ENCODE measurements around the gene GUCY1A2.

DNA sequence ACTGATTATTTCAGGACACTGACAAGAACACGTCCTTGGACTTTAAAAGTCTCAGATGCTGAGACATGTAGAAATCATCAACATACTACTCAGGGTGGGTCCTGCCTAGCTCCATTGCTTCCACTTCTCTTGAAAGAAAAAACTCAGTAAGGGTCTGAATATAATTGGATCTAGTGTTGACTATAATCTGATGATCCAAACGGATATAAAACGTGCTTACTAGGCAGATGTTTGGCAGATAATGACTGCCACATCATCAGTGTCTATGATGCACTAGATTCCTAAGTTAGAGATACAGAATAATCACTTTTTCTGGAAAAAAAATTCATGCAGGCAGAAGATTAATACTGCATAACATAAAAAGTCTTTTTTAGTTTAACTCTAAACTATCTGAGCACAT, 21.6 kb downstream of the GUCY1A2 start:
- TF ChIP-seq, protein P1, sequence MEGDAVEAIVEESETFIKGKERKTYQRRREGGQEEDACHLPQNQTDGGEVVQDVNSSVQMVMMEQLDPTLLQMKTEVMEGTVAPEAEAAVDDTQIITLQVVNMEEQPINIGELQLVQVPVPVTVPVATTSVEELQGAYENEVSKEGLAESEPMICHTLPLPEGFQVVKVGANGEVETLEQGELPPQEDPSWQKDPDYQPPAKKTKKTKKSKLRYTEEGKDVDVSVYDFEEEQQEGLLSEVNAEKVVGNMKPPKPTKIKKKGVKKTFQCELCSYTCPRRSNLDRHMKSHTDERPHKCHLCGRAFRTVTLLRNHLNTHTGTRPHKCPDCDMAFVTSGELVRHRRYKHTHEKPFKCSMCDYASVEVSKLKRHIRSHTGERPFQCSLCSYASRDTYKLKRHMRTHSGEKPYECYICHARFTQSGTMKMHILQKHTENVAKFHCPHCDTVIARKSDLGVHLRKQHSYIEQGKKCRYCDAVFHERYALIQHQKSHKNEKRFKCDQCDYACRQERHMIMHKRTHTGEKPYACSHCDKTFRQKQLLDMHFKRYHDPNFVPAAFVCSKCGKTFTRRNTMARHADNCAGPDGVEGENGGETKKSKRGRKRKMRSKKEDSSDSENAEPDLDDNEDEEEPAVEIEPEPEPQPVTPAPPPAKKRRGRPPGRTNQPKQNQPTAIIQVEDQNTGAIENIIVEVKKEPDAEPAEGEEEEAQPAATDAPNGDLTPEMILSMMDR (IDR thresholded peaks at IDR 0.05): no peak
- TF ChIP-seq POLR2AphosphoS5 (IDR thresholded peaks at IDR 0.05): no peak

Data from transverse colon (tissue), 4 donors.